ENCODE measurements around the gene NT5DC1. TPM values are rescaled to one million over a fixed set of nuclear protein-coding genes. Genes with fewer than 3 reads are reported as not detected.

The NT5DC1 gene
- polyA plus RNA-seq, 1 donor from 2014 or later, result 1.3 TPM

DNA sequence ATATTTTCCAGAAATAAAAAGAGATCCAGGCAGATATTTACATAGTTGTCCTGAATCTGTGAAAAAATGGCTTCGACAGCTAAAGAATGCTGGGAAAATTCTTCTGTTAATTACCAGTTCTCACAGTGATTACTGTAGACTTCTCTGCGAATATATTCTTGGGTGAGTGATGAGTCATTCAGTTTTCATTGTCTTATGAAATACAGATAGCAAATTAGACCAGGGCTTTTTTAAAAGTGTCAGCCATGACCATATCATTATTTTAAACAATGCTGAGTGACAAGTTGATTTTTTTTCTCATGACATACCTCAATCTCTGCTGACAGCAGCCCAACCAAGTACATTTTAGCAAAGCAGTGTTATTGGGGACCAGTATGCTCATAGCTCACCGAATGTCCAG lies 120.4 kb downstream of the NT5DC1 start:
- no peaks in the 10 kb centered on the region for H3K36me3 ChIP-seq (ENCODE audit: insufficient read depth, low read length)
- TF ChIP-seq EP300 (conservative IDR thresholded peaks at IDR 0.05; ENCODE audit: poor library complexity, severe bottlenecking) (peak; percentile 71), EZH2 (IDR thresholded peaks at IDR 0.05; ENCODE audit: borderline replicate concordance, insufficient read depth, low read length, poor library complexity, severe bottlenecking) (no peak)
- no peaks in the 10 kb centered on the region for H3K27me3 ChIP-seq (ENCODE audit: insufficient read depth, low read depth, low read length)
- peak overlapping the region; percentile 28 for H3K4me3 ChIP-seq (ENCODE audit: low read length)
- peak overlapping the region; percentile 63 for H3K27ac ChIP-seq (ENCODE audit: low read length)
- no peaks in the 10 kb centered on the region for H3K9me3 ChIP-seq (ENCODE audit: low read length)
- H4K20me1 ChIP-seq (ENCODE audit: insufficient read depth), result no peaks in the 10 kb centered on the region
- H3K4me2 ChIP-seq (ENCODE audit: low read length), result peak overlapping the region; percentile 47
- H3K79me2 ChIP-seq (replicated peaks; ENCODE audit: insufficient read depth, low read length), result no peaks in the 10 kb centered on the region
- H3K9ac ChIP-seq (ENCODE audit: low read length), result no peak overlapping the region
- no peaks in the 10 kb centered on the region for H3F3A ChIP-seq (ENCODE audit: insufficient read depth, low read length, poor library complexity, severe bottlenecking)
- no peaks in the 10 kb centered on the region for H3K9me2 ChIP-seq (ENCODE audit: insufficient read depth, low read length)
- peak overlapping the region; percentile 16 for H2AFZ ChIP-seq (ENCODE audit: low read depth, low read length)

DNA sequence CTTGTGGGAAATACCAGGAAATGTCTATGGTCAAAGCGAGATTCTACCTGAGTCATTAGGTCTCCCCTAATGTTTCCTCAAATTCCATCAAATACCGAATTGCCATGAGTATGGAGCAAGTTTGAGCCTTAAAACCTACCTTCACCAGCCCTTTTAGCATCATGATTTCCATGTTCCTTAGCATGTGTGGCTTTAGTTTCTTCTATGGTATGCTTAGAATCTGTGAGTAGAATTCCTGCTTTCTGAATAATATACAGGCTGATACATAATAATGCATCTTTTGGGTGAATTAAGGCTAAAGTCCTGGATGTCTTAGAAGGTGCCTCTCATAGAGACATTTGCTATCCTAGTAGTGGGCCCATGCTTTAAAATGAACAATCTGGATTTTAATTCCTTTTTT lies 121.3 kb downstream of the NT5DC1 start:
- Histone ChIP-seq H3K27me3 (ENCODE audit: insufficient read depth, low read depth, low read length) (no peaks in the 10 kb centered on the region), H3K4me3 (ENCODE audit: low read length) (no peak overlapping the region), H4K20me1 (ENCODE audit: insufficient read depth) (no peaks in the 10 kb centered on the region), H3K4me2 (ENCODE audit: low read length) (no peak overlapping the region), H3K9me3 (ENCODE audit: low read length) (no peaks in the 10 kb centered on the region), H2AFZ (ENCODE audit: low read depth, low read length) (no peak overlapping the region), H3K27ac (ENCODE audit: low read length) (peak overlapping the region; percentile 63), H3F3A (ENCODE audit: insufficient read depth, low read length, poor library complexity, severe bottlenecking) (no peaks in the 10 kb centered on the region), H3K79me2 (replicated peaks; ENCODE audit: insufficient read depth, low read length) (no peaks in the 10 kb centered on the region), H3K9me2 (ENCODE audit: insufficient read depth, low read length) (no peaks in the 10 kb centered on the region), H3K9ac (ENCODE audit: low read length) (no peak overlapping the region), H3K36me3 (ENCODE audit: insufficient read depth, low read length) (no peaks in the 10 kb centered on the region)
- TF ChIP-seq SMC3 (conservative IDR thresholded peaks at IDR 0.05; ENCODE audit: poor library complexity), result no peak
- TF ChIP-seq TAF1 (IDR thresholded peaks at IDR 0.05; ENCODE audit: low read depth), result no peak
- no peak for TF ChIP-seq EP300 (conservative IDR thresholded peaks at IDR 0.05; ENCODE audit: poor library complexity, severe bottlenecking)
- no peak for TF ChIP-seq CTCF (IDR thresholded peaks at IDR 0.05; ENCODE audit: poor library complexity, severe bottlenecking)
- no peak for TF ChIP-seq EZH2 (IDR thresholded peaks at IDR 0.05; ENCODE audit: borderline replicate concordance, insufficient read depth, low read length, poor library complexity, severe bottlenecking)
- no peak for TF ChIP-seq REST (IDR thresholded peaks at IDR 0.05; ENCODE audit: borderline replicate concordance)
- no peak for TF ChIP-seq MXI1 (conservative IDR thresholded peaks at IDR 0.05; ENCODE audit: poor library complexity, severe bottlenecking)
- TF ChIP-seq RAD21 (conservative IDR thresholded peaks at IDR 0.05), result no peak
- TF ChIP-seq POLR2AphosphoS5 (IDR thresholded peaks at IDR 0.05), result no peak

GRCh38 chr6:116223355-116223754 lies 122.7 kb downstream of the NT5DC1 start:
- TF ChIP-seq POLR2AphosphoS5 (IDR thresholded peaks at IDR 0.05), result no peak
- no peak for TF ChIP-seq EP300 (conservative IDR thresholded peaks at IDR 0.05; ENCODE audit: poor library complexity, severe bottlenecking)
- no peak for TF ChIP-seq SMC3 (conservative IDR thresholded peaks at IDR 0.05; ENCODE audit: poor library complexity)
- no peak for TF ChIP-seq RAD21 (conservative IDR thresholded peaks at IDR 0.05)
- TF ChIP-seq MXI1 (conservative IDR thresholded peaks at IDR 0.05; ENCODE audit: poor library complexity, severe bottlenecking), result no peak
- no peak for TF ChIP-seq TAF1 (IDR thresholded peaks at IDR 0.05; ENCODE audit: low read depth)
- TF ChIP-seq EZH2 (IDR thresholded peaks at IDR 0.05; ENCODE audit: borderline replicate concordance, insufficient read depth, low read length, poor library complexity, severe bottlenecking), result no peak
- TF ChIP-seq CTCF (IDR thresholded peaks at IDR 0.05; ENCODE audit: poor library complexity, severe bottlenecking), result no peak
- TF ChIP-seq REST (IDR thresholded peaks at IDR 0.05; ENCODE audit: borderline replicate concordance), result no peak
- Histone ChIP-seq H2AFZ (ENCODE audit: low read depth, low read length) (no peak overlapping the region), H4K20me1 (ENCODE audit: insufficient read depth) (no peaks in the 10 kb centered on the region), H3K9me2 (ENCODE audit: insufficient read depth, low read length) (no peaks in the 10 kb centered on the region), H3K4me2 (ENCODE audit: low read length) (no peak overlapping the region), H3K27ac (ENCODE audit: low read length) (no peak overlapping the region), H3K4me3 (ENCODE audit: low read length) (no peak overlapping the region), H3K36me3 (ENCODE audit: insufficient read depth, low read length) (no peaks in the 10 kb centered on the region), H3K27me3 (ENCODE audit: insufficient read depth, low read depth, low read length) (no peaks in the 10 kb centered on the region), H3F3A (ENCODE audit: insufficient read depth, low read length, poor library complexity, severe bottlenecking) (no peaks in the 10 kb centered on the region), H3K9ac (ENCODE audit: low read length) (no peak overlapping the region), H3K79me2 (replicated peaks; ENCODE audit: insufficient read depth, low read length) (no peaks in the 10 kb centered on the region), H3K9me3 (ENCODE audit: low read length) (no peaks in the 10 kb centered on the region)
